Liver (tissue), 9 donors: ENCODE measurements around the gene ANO4. TPM values are rescaled to one million over a fixed set of nuclear protein-coding genes. Genes with fewer than 3 reads are reported as not detected.

ENCODE experiments used
- DNase-seq: peaks from one replicate; pipeline ENCODE4 v3.0.0-alpha.2; 2017; ENCODE audit warnings: low spot score
- H3K27ac ChIP-seq, 2 donors: one replicate each; pipeline ENCODE4 v1.7.0; 2013; ENCODE audit warnings: inconsistent platforms in 2 of 2, low read length in 2 of 2, control low read depth in 1 of 2, low read depth in 1 of 2, mild to moderate bottlenecking in 1 of 2
- H3K27me3 ChIP-seq, 4 donors: one replicate each; pipeline versions ENCODE4 v1.6.1 to v1.7.0; 2013; ENCODE audit warnings: low read length in 3 of 4, inconsistent platforms in 1 of 4, mild to moderate bottlenecking in 1 of 4, moderate library complexity in 1 of 4; ENCODE audit not compliant: control insufficient read depth in 4 of 4, insufficient read depth in 4 of 4
- H3K36me3 ChIP-seq, 4 donors: one replicate each; pipeline versions ENCODE4 v1.6.1 to v1.7.0; 2013; ENCODE audit warnings: low read length in 3 of 4, mild to moderate bottlenecking in 3 of 4, low read depth in 1 of 4, moderate library complexity in 1 of 4; ENCODE audit not compliant: control insufficient read depth in 4 of 4, insufficient read depth in 3 of 4
- H3K4me1 ChIP-seq, 4 donors: one replicate each; pipeline versions ENCODE4 v1.6.1 to v1.7.0; 2013; ENCODE audit warnings: low read length in 3 of 4, mild to moderate bottlenecking in 3 of 4, moderate library complexity in 1 of 4; ENCODE audit not compliant: control insufficient read depth in 4 of 4, insufficient read depth in 4 of 4
- H3K4me3 ChIP-seq, 3 donors: one replicate each; pipeline versions ENCODE4 v1.6.1 to v1.7.0; 2013; ENCODE audit warnings: low read length in 3 of 3, control low read depth in 1 of 3, low read depth in 1 of 3, mild to moderate bottlenecking in 1 of 3
- H3K9ac ChIP-seq, 2 donors: one replicate each; pipeline ENCODE4 v1.7.0; 2013; ENCODE audit warnings: low read length in 2 of 2, mild to moderate bottlenecking in 2 of 2, moderate library complexity in 2 of 2, control low read depth in 1 of 2, low read depth in 1 of 2
- H3K9me3 ChIP-seq, 4 donors: one replicate each; pipeline versions ENCODE4 v1.6.1 to v1.7.0; 2013; ENCODE audit warnings: low read length in 3 of 4; ENCODE audit not compliant: control insufficient read depth in 4 of 4
- EGR1 ChIP-seq, 2 donors: IDR thresholded peaks; 2 replicates each; pipeline ENCODE4 v1.6.1; 2016 to 2018; ENCODE audit warnings: antibody characterized with exemption in 2 of 2, low read depth in 2 of 2
- FOXA1 ChIP-seq: IDR thresholded peaks from 2 replicates; pipeline ENCODE4 v1.6.1; 2016; ENCODE audit warnings: antibody characterized with exemption
- JUND ChIP-seq, 2 donors: IDR thresholded peaks; 2 replicates each; pipeline ENCODE4 v1.6.1; 2016; ENCODE audit warnings: antibody characterized with exemption in 2 of 2
- RAD21 ChIP-seq, 2 donors: IDR thresholded peaks; 2 replicates each; pipeline ENCODE4 v1.6.1; 2016; ENCODE audit warnings: antibody characterized with exemption in 2 of 2, mild to moderate bottlenecking in 2 of 2
- SP1 ChIP-seq: IDR thresholded peaks from 2 replicates; pipeline ENCODE4 v1.6.1; 2018; ENCODE audit warnings: antibody characterized with exemption, mild to moderate bottlenecking
- TAF1 ChIP-seq: conservative IDR thresholded peaks from 2 replicates; pipeline ENCODE4 v1.6.1; 2016; ENCODE audit warnings: antibody characterized with exemption, mild to moderate bottlenecking
- YY1 ChIP-seq: IDR thresholded peaks from 2 replicates; pipeline ENCODE4 v1.6.1; 2016; ENCODE audit warnings: antibody characterized with exemption, mild to moderate bottlenecking
- WGBS: extraction: QIAGEN DNeasy Blood & Tissue Kit; methylation state at CpG from one replicate; pipeline ENCODE4 v1.1.7; 2013; 5-methylcytosine and 5-hydroxymethylcytosine counted together
- polyA plus RNA-seq, 2 donors: library from polyadenylated mRNA; stranded (reverse) in 1 of 2; unstranded in 1 of 2; fragments of 200-250 nt in 1 of 2; fragments of >200 nt in 1 of 2; fragmentation: Nextera tagmentation in 1 of 2; extraction: Ambion mirVana in 1 of 2; gene quantifications; one replicate each; pipeline versions ENCODE4 v1.2.1 to v1.2.3, GENCODE V29; 2013 to 2015
- total RNA-seq, 2 donors: library from RNA; depleted of rRNA; stranded (reverse); fragments of >200 nt; gene quantifications; one replicate each; pipeline ENCODE4 v1.2.3, GENCODE V29; 2014
- TF ChIP-seq, protein P1 (sequence below): IDR thresholded peaks from 2 replicates; pipeline ENCODE4 v1.6.1; 2016; ENCODE audit warnings: antibody characterized with exemption
- TF ChIP-seq, protein P2 (sequence below): fragments of 150-350 bp; IDR thresholded peaks from 2 replicates; pipeline ENCODE4 v1.5.1; 2017; ENCODE audit warnings: improper control_type of control experiment, low read depth, low read length; ENCODE audit not compliant: missing input control
- TF ChIP-seq, protein P3 (sequence below): IDR thresholded peaks from 2 replicates; pipeline ENCODE4 v1.6.1; 2016; ENCODE audit warnings: antibody characterized with exemption, mild to moderate bottlenecking
- TF ChIP-seq, protein P4 (sequence below): IDR thresholded peaks from 2 replicates; pipeline ENCODE4 v1.6.1; 2016; ENCODE audit warnings: antibody characterized with exemption
- donor health status: healthy.
- donor health status: healthy.
- donor health status: healthy.
- donor health status: healthy.
- donor health status: healthy.

ANO4 gene
- total and polyA plus RNA-seq, 4 donors = 0.08 to 2.2 (median 0.17) TPM; not detected in 1

DNA sequence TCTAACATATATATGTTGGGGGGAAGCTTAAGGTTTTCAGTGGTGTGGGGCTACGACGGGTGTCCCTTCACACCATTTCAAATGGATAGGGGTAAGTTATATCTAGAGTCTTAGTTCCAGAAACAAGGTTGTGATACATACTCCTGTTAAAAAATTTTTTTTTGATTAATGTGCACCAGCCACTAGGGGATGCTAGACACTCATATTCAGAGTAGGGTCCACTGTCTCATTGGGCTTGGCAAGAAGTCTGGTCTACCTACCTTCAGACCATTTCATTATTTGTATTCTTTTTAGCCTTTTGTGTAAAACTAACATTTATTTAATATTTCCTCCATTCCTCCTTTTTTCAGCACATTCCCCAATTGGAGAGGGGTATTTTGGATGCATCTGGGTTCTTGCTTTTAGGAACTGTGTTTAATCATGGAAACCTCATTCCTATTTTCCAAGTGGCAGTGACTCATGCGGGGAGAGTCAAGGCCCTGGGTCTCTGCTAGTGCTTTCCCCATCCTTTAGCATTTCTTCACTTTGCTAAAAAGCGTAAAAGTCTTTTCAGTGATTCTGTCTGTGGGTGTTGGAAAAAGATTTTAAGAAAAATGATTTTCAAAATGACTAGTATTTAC is 33.4 kb downstream of the ANO4 start:
- TF ChIP-seq, protein P1, sequence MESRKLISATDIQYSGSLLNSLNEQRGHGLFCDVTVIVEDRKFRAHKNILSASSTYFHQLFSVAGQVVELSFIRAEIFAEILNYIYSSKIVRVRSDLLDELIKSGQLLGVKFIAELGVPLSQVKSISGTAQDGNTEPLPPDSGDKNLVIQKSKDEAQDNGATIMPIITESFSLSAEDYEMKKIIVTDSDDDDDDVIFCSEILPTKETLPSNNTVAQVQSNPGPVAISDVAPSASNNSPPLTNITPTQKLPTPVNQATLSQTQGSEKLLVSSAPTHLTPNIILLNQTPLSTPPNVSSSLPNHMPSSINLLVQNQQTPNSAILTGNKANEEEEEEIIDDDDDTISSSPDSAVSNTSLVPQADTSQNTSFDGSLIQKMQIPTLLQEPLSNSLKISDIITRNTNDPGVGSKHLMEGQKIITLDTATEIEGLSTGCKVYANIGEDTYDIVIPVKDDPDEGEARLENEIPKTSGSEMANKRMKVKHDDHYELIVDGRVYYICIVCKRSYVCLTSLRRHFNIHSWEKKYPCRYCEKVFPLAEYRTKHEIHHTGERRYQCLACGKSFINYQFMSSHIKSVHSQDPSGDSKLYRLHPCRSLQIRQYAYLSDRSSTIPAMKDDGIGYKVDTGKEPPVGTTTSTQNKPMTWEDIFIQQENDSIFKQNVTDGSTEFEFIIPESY = no peak
- peak; percentile 54 to 60 for TF ChIP-seq RAD21 (IDR thresholded peaks at IDR 0.05)
- no peak for TF ChIP-seq TAF1
- TF ChIP-seq, protein P2, sequence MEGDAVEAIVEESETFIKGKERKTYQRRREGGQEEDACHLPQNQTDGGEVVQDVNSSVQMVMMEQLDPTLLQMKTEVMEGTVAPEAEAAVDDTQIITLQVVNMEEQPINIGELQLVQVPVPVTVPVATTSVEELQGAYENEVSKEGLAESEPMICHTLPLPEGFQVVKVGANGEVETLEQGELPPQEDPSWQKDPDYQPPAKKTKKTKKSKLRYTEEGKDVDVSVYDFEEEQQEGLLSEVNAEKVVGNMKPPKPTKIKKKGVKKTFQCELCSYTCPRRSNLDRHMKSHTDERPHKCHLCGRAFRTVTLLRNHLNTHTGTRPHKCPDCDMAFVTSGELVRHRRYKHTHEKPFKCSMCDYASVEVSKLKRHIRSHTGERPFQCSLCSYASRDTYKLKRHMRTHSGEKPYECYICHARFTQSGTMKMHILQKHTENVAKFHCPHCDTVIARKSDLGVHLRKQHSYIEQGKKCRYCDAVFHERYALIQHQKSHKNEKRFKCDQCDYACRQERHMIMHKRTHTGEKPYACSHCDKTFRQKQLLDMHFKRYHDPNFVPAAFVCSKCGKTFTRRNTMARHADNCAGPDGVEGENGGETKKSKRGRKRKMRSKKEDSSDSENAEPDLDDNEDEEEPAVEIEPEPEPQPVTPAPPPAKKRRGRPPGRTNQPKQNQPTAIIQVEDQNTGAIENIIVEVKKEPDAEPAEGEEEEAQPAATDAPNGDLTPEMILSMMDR = peak; percentile 23
- no peak for DNase-seq
- H3K27ac ChIP-seq = no peak overlapping the region
- H3K4me3 ChIP-seq = no peak overlapping the region
- H3K9ac ChIP-seq = no peak overlapping the region
- H3K27me3 ChIP-seq = no peaks in the 10 kb centered on the region
- 45% methylated on average over 4 of the region's 4 CpGs for WGBS
- H3K4me1 ChIP-seq = no peaks in the 10 kb centered on the region
- no peaks in the 10 kb centered on the region for H3K36me3 ChIP-seq
- H3K9me3 ChIP-seq = no peaks in the 10 kb centered on the region

DNA sequence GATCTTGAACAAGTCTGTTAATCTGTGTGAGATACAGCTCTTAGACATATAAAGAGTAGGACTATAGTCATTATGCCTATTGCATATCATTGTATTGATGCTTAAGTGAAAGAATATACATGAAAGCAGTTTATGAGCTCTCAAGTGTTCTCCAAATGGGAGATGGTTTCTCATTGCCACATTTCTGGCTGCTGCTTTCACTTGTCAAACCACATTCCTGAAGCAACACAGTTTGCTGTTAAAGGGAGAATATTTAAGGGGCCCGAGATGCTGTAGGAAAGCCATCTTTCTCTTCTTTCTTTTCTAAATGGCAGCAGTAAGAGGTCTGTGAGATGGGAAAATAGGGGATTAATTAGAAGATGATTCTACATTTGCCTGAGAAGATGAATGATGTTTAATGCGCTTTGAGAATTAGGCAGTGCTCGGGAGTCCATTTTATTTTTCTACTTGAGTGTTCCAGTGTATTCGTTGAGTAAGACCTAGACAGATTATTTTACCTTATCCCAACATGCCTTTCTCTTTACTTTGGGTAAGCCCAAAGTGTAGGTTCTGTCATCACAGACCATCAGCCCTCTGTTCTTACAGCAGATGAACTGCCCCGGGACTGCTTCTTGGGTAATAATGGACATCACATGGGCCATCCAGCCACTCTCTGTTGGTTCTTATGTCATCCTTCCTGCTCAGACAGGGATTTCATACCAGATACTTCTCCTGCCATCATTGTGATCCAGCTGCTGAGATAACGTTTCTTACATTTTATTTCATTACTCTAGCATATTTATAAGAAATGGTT is 35.6 kb downstream of the ANO4 start:
- no peak overlapping the region for H3K9ac ChIP-seq
- no peaks in the 10 kb centered on the region for H3K27me3 ChIP-seq
- 82% methylated on average over 6 of the region's 6 CpGs for WGBS
- no peaks in the 10 kb centered on the region for H3K36me3 ChIP-seq
- no peak overlapping the region for H3K4me3 ChIP-seq
- no peaks in the 10 kb centered on the region for H3K9me3 ChIP-seq
- TF ChIP-seq YY1 (no peak), RAD21 (IDR thresholded peaks at IDR 0.05) (no peak), JUND (IDR thresholded peaks at IDR 0.05) (no peak), EGR1 (IDR thresholded peaks at IDR 0.05; ENCODE audit: low read depth in 2 of 2) (no peak), SP1 (no peak), FOXA1 (no peak)
- TF ChIP-seq, protein P3, sequence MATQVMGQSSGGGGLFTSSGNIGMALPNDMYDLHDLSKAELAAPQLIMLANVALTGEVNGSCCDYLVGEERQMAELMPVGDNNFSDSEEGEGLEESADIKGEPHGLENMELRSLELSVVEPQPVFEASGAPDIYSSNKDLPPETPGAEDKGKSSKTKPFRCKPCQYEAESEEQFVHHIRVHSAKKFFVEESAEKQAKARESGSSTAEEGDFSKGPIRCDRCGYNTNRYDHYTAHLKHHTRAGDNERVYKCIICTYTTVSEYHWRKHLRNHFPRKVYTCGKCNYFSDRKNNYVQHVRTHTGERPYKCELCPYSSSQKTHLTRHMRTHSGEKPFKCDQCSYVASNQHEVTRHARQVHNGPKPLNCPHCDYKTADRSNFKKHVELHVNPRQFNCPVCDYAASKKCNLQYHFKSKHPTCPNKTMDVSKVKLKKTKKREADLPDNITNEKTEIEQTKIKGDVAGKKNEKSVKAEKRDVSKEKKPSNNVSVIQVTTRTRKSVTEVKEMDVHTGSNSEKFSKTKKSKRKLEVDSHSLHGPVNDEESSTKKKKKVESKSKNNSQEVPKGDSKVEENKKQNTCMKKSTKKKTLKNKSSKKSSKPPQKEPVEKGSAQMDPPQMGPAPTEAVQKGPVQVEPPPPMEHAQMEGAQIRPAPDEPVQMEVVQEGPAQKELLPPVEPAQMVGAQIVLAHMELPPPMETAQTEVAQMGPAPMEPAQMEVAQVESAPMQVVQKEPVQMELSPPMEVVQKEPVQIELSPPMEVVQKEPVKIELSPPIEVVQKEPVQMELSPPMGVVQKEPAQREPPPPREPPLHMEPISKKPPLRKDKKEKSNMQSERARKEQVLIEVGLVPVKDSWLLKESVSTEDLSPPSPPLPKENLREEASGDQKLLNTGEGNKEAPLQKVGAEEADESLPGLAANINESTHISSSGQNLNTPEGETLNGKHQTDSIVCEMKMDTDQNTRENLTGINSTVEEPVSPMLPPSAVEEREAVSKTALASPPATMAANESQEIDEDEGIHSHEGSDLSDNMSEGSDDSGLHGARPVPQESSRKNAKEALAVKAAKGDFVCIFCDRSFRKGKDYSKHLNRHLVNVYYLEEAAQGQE = no peak
- TF ChIP-seq, protein P4, sequence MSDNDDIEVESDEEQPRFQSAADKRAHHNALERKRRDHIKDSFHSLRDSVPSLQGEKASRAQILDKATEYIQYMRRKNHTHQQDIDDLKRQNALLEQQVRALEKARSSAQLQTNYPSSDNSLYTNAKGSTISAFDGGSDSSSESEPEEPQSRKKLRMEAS = no peak
- no peak overlapping the region for H3K27ac ChIP-seq
- no peaks in the 10 kb centered on the region for H3K4me1 ChIP-seq
- DNase-seq = no peak
